ENCODE measurements around the gene POU2AF3.

Gene POU2AF3

GRCh38 chr11:111336582-111337256 is 38.4 kb downstream of the POU2AF3 start:
- no peak for TF ChIP-seq CTCF (conservative IDR thresholded peaks at IDR 0.05)
- no peak for TF ChIP-seq ZFX (IDR thresholded peaks at IDR 0.05)
- H3K27ac ChIP-seq, result no peak overlapping the region

- no peak overlapping the region for H3K27ac ChIP-seq
- no peak for TF ChIP-seq ZFX (IDR thresholded peaks at IDR 0.05)
- no peak for TF ChIP-seq CTCF (conservative IDR thresholded peaks at IDR 0.05)
Measured at GRCh38 chr11:111339758-111340388, 41.5 kb downstream of the POU2AF3 start.

- no peak overlapping the region for H3K27ac ChIP-seq
- TF ChIP-seq ZFX (IDR thresholded peaks at IDR 0.05) (no peak), CTCF (conservative IDR thresholded peaks at IDR 0.05) (no peak)
Measured at GRCh38 chr11:111342329-111342728, 44.0 kb downstream of the POU2AF3 start.

GRCh38 chr11:111344032-111344431 is 45.7 kb downstream of the POU2AF3 start:
- H3K27ac ChIP-seq, result peak overlapping the region; percentile 13; the same call in 1 of the 2 replicates

GRCh38 chr11:111347002-111347722 is 48.8 kb downstream of the POU2AF3 start:
- no peak overlapping the region for H3K27ac ChIP-seq
- TF ChIP-seq CTCF (conservative IDR thresholded peaks at IDR 0.05) (no peak), ZFX (IDR thresholded peaks at IDR 0.05) (no peak)

More at GRCh38 chr11:111344032-111344431, 45.7 kb downstream of the POU2AF3 start:
- TF ChIP-seq CTCF (conservative IDR thresholded peaks at IDR 0.05) (no peak), ZFX (IDR thresholded peaks at IDR 0.05) (no peak)

GRCh38 chr11:111347723-111348115 is 49.4 kb downstream of the POU2AF3 start:
- no peak for TF ChIP-seq ZFX (IDR thresholded peaks at IDR 0.05)
- H3K27ac ChIP-seq, result no peak overlapping the region

GRCh38 chr11:111348147-111348546 is 49.8 kb downstream of the POU2AF3 start:
- no peak overlapping the region for H3K27ac ChIP-seq
- no peak for TF ChIP-seq CTCF (conservative IDR thresholded peaks at IDR 0.05)
- no peak for TF ChIP-seq ZFX (IDR thresholded peaks at IDR 0.05)
